Activated naive CD4-positive, alpha-beta T cell treated with anti-CD3 and anti-CD28 coated beads, Interleukin-2, amount 50 U/mL, for 16 hours (primary cell): Measurements from ENCODE around the gene DNAH7.

Experiments used
- DNase-seq: peaks from one replicate; pipeline ENCODE4 v3.0.0-alpha.2; 2020

The DNAH7 gene

GRCh38 chr2:196076778-196077568, 8.3 kb upstream of the DNAH7 start:
- DNase-seq, result no peak

GRCh38 chr2:196075196-196075595, 6.6 kb upstream of the DNAH7 start:
- DNase-seq, result no peak

GRCh38 chr2:196074631-196075030, 6.0 kb upstream of the DNAH7 start:
- DNase-seq, result no peak

DNA sequence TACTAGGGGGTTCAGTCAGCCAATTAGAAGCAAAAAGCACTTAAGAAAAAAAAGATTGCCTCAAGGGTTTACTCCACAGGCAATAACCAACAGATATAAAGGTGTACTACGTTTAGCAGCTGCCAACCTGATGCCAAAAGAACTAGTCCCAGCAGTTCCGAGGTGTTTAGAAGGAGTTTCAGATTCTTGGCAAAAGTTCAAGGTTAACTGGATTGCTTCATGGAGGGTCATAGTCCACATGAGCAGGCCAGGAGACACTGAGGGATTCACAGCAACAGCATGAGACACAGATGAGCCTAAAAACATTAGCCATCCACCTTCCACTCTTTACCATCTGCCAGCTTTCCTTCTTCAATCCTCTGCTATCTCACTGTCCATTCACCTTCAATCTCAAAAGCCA, 4.9 kb upstream of the DNAH7 start:
- DNase-seq, result no peak

DNA sequence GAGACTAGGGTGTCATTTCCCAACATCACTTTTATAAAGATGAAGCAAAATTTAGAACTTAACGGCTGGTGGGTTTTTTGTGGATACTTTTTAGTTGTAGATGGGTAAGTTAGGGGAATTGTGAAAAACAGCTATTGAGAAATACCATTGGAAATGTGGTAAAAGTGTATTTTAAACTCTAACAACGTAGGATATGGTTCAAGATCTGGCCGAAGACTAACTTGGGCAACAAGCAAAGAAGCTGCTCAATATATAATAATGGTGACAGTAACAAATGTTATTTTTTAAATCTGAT, 1.6 kb downstream of the DNAH7 start:
- DNase-seq, result no peak

DNA sequence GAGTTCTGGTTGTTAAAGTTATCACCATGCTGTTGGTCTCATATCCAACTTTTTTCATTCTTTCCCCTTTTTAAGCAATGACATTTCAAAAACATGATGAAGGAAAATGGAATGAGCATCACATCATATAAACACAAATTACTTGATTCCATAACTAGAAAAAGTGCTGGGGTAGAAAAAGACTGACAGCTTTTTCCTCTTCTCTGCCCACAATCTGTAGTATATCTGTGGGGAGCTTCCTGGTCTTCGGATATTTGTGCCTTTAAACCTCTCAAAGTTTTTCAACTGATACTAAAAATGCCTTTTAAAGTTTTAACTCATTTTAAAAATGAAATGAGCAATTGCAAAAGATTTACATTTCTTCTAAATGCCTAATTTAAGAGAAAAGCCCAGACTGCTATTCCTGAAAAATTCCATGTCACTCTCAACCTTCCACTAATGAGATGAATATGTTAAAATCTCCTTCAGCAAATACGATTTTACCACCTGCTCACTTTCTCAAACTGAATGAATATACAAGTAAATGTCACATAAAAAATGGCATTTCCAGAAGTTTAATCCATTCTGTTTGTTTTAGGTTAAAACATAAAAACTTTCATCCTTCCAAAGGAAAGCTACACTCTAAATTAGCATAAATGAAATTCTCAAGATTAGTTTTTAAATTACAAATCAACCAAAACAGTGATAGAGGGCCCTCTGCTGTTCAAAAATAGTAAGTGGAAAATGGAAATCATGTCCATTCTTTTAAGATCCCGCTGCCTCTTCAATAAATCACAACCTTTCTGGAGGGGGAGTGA, 2.1 kb downstream of the DNAH7 start:
- DNase-seq, result no peak

DNA sequence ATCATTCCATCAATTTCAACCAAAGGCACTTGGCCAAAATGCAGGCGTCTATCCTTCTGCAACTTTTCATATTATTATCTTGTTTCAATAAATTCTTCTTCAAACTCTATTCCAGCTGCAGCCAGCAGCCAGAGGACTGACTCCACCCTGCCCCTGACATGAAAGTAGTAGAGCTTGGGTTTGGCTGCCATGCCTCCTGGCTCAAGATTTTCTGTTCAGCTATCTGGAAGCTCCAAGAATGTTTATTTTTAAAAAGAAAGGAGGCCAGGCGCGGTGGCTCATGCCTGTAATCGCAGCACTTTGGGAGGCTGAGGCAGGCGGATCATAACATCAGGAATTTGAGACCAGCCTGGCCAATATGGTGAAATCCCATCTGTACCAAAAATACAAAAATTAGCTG, 4.9 kb downstream of the DNAH7 start:
- no peak for DNase-seq

DNA sequence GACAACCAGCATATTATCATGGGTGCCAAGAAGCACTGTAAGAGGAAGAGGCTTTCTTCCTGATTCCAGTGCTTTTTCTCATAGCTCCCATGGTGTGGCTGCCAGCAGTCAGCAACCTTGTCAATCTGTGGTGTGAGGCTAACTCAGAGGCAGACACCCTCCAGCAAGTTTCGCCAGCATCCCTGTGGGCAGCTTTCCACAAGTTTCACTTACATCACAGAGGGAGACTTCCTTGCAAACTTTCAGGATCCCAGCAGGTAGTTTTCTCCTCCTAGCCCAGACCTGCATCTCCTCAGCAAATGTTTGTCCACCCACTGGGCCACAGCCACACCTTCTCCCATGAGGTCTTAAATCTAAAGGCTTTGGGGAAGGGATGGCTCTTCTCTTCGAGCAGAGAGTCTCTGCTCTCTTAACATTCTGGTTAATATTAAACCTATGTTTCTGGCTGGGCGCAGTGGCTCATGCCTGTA, 9.1 kb downstream of the DNAH7 start:
- no peak for DNase-seq

- no peak for DNase-seq
Measured at GRCh38 chr2:196054631-196055030, 14.0 kb downstream of the DNAH7 start.

- DNase-seq, result no peak
Measured at GRCh38 chr2:196046123-196046917, 22.3 kb downstream of the DNAH7 start.

DNA sequence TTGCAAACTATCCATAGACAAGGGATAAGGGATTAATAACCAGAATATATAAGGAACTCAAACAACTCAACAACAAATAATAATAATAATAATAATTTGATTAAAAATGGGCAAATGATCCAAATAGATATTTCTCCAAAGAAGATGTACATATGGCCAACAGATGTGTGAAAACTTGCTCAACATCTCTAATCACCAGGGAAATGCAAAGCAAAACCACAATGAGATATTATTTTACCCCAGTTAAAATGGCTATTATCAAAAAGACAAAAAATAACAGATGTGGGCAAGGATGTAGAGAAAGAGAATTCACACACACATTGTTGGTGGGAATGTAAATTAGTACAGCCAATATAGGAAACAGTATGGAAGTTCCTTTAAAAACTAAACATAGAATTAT, 26.9 kb downstream of the DNAH7 start:
- DNase-seq, result no peak

DNA sequence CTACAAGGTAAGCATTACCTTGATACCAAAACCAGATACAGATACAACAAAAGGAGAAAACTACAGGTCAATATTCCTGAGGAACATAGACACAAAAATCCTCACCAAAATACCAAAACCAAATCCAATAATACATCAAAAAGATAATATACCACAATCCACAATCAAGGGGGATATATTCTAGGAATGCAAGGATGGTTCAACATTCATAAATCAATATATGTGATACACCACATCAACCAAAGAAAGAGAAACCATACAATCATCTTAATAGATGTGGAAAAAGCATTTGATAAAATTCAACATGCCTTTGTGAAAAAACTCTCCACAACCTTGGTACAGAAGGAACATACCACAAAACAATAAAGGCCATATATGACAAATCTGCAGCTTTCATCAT, 28.4 kb downstream of the DNAH7 start:
- DNase-seq, result no peak

- no peak for DNase-seq
Measured at GRCh38 chr2:196036442-196036841, 32.2 kb downstream of the DNAH7 start.

GRCh38 chr2:196018037-196018436, 50.6 kb downstream of the DNAH7 start:
- no peak for DNase-seq

GRCh38 chr2:196012314-196012713, 56.3 kb downstream of the DNAH7 start:
- DNase-seq, result no peak

DNA sequence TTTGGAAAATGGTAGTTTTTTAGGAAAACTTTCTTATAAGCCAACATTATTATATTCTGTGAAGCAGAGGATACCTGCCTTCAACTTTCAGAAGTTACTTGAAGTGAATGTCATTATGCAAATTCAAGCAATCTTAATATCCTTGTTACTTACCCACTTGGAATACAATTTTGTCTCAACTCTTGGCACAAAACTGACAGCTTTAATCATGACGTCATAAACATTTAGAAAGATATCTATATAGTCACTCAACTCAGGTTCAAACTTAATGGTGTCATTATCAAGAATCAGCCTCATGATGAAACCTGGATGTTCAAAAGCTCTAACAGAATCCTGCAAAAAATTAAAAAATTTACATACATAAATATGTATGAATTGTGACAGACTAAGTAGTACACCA, 68.1 kb downstream of the DNAH7 start:
- no peak for DNase-seq

- DNase-seq, result no peak
Measured at GRCh38 chr2:195998070-195998469, 70.6 kb downstream of the DNAH7 start.

- no peak for DNase-seq
Measured at GRCh38 chr2:195995499-195995898, 73.1 kb downstream of the DNAH7 start.

DNA sequence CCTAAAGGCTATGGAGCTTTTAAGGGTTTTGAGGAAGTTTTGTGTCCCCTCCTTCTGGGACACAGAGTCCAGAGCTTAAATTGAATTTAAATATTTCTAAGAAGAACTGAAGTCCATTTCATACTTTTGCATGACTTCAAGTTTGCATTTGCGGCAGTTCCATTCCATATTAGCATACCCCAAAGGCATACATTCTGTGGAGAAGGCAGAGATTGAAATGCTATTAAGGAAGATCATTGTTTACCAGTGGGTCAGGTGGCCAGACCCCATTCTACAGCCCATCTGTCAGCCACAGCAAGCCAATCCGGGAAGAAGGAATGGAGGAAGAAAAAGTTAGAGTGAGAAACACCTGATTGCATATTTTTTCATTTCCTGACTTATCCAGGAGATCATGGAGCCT, 75.0 kb downstream of the DNAH7 start:
- DNase-seq, result no peak

DNA sequence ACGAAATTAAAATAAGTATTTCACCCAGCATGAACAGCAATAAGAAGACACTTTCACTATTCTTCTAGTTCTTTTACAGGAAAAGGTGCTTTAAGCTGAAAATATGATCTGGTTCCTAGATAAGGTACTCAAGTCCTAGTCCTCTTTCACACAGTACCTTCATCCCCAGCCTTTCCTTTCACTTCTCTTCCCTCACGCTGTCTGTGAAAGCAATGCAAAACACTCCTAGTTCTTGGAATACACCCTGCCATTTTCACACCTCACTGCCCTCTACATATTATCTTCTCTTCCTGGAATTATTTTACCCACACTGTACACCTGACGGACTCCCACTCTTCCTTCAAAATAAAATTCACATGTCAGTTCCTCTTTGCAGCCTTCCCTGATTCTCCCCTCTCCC, 82.9 kb downstream of the DNAH7 start:
- DNase-seq, result no peak

GRCh38 chr2:195984923-195985726, 83.5 kb downstream of the DNAH7 start:
- no peak for DNase-seq

- DNase-seq, result no peak
Measured at GRCh38 chr2:195967336-195967735, 101.3 kb downstream of the DNAH7 start.

- DNase-seq, result no peak
Measured at GRCh38 chr2:195961873-195962272, 106.8 kb downstream of the DNAH7 start.
